IPS-18c (cell line): Measurements from ENCODE around the gene ZNF830.
A peak's percentile ranks its signal among the peaks of the same experiment; 100 is the strongest.
"Not testable (repeated sequence)": the region's sequence is repeated elsewhere in the genome, so short reads cannot be mapped to it uniquely, and the experiment has no call there.

Experiments used
- H3K4me3 ChIP-seq: 2 replicates; pipeline ENCODE4 v1.7.0; 2013; ENCODE audit warnings: low read depth, mild to moderate bottlenecking, low read length, moderate library complexity; ENCODE audit not compliant: insufficient read depth
- H3K9me3 ChIP-seq: one replicate; pipeline ENCODE4 v1.6.1; 2013; ENCODE audit warnings: mild to moderate bottlenecking, low read length, moderate library complexity; ENCODE audit not compliant: control insufficient read depth, insufficient read depth

Gene ZNF830

GRCh38 chr17:34961093-34961911, at the start of gene ZNF830, which contains the start of gene CCT6B:
Gene ZNF830 (plus strand): TSS chr17:34961540. CDS start chr17:34961567, 27 bp downstream.
Gene CCT6B (minus strand): TSS chr17:34961460. CDS start chr17:34961393, 67 bp downstream.
- Histone ChIP-seq H3K9me3 (no peaks in the 10 kb centered on the region), H3K4me3 (peak within 1 kb of the TSS; percentile 97)

- Histone ChIP-seq H3K4me3 (no peak overlapping the region), H3K9me3 (peaks cover 2% of the 10 kb centered on the region)
Observed at GRCh38 chr17:34913001-34913400, 48.3 kb upstream of the ZNF830 start.

- Histone ChIP-seq H3K4me3 (no peak overlapping the region), H3K9me3 (peaks cover 2% of the 10 kb centered on the region)
Observed at GRCh38 chr17:34916120-34916519, 45.2 kb upstream of the ZNF830 start.

GRCh38 chr17:34917381-34917780, 44.0 kb upstream of the ZNF830 start:
- Histone ChIP-seq H3K9me3 (peaks cover 2% of the 10 kb centered on the region), H3K4me3 (no peak overlapping the region)

GRCh38 chr17:34920676-34921075, 40.7 kb upstream of the ZNF830 start:
- H3K9me3 ChIP-seq, result peaks cover 2% of the 10 kb centered on the region

GRCh38 chr17:34926661-34927060, 34.7 kb upstream of the ZNF830 start:
- H3K4me3 ChIP-seq, result no peak overlapping the region
- no peaks in the 10 kb centered on the region for H3K9me3 ChIP-seq

More at GRCh38 chr17:34920676-34921075, 40.7 kb upstream of the ZNF830 start:
- no peak overlapping the region for H3K4me3 ChIP-seq

GRCh38 chr17:34930283-34930682, 31.1 kb upstream of the ZNF830 start:
- Histone ChIP-seq H3K9me3 (no peaks in the 10 kb centered on the region), H3K4me3 (no peak overlapping the region)

GRCh38 chr17:34950780-34951179, 10.6 kb upstream of the ZNF830 start:
- not testable (repeated sequence) for H3K4me3 ChIP-seq, H3K9me3 ChIP-seq

GRCh38 chr17:34958438-34958837, 2.9 kb upstream of the ZNF830 start:
- H3K9me3 ChIP-seq, result no peaks in the 10 kb centered on the region

GRCh38 chr17:34974179-34974578, 12.8 kb downstream of the ZNF830 start:
- Histone ChIP-seq H3K9me3 (no peaks in the 10 kb centered on the region), H3K4me3 (no peak overlapping the region)

More at GRCh38 chr17:34958438-34958837, 2.9 kb upstream of the ZNF830 start:
- no peak overlapping the region for H3K4me3 ChIP-seq

- Histone ChIP-seq H3K9me3 (no peaks in the 10 kb centered on the region), H3K4me3 (no peak overlapping the region)
Observed at GRCh38 chr17:34974794-34975785, 13.8 kb downstream of the ZNF830 start.

- Histone ChIP-seq H3K4me3 (no peak overlapping the region), H3K9me3 (no peaks in the 10 kb centered on the region)
Observed at GRCh38 chr17:34979153-34979552, 17.8 kb downstream of the ZNF830 start.

GRCh38 chr17:34979650-34980352, 18.5 kb downstream of the ZNF830 start:
- H3K9me3 ChIP-seq, result no peaks in the 10 kb centered on the region
- peak overlapping the region; percentile 88 for H3K4me3 ChIP-seq

- H3K9me3 ChIP-seq, result no peaks in the 10 kb centered on the region
- peak within 1 kb of the TSS; percentile 88 for H3K4me3 ChIP-seq
Observed at GRCh38 chr17:34980353-34980680, 19.0 kb downstream of the ZNF830 start, which contains the start of gene LIG3. Gene LIG3 (plus strand): TSS chr17:34980512. CDS start chr17:34983006, 2,494 bp downstream.

GRCh38 chr17:34980681-34981537, 19.6 kb downstream of the ZNF830 start:
- H3K4me3 ChIP-seq, result peak overlapping the region; percentile 88
- H3K9me3 ChIP-seq, result no peaks in the 10 kb centered on the region

- Histone ChIP-seq H3K9me3 (no peaks in the 10 kb centered on the region), H3K4me3 (peak overlapping the region; percentile 88)
Observed at GRCh38 chr17:34981538-34982241, 20.4 kb downstream of the ZNF830 start.
